HG02943 (cell line): Measurements from ENCODE around the gene CENPM.
"Not testable (repeated sequence)": the region's sequence is repeated elsewhere in the genome, so short reads cannot be mapped to it uniquely, and the experiment has no call there.

ENCODE experiments used
- ATAC-seq: cut with Tn5 transposase; IDR thresholded peaks from one replicate; pipeline ENCODE4 v1.9.1; 2021; ENCODE audit warnings: mild to moderate bottlenecking, low read depth, moderate library complexity; ENCODE audit not compliant: unreplicated experiment

The CENPM gene

DNA sequence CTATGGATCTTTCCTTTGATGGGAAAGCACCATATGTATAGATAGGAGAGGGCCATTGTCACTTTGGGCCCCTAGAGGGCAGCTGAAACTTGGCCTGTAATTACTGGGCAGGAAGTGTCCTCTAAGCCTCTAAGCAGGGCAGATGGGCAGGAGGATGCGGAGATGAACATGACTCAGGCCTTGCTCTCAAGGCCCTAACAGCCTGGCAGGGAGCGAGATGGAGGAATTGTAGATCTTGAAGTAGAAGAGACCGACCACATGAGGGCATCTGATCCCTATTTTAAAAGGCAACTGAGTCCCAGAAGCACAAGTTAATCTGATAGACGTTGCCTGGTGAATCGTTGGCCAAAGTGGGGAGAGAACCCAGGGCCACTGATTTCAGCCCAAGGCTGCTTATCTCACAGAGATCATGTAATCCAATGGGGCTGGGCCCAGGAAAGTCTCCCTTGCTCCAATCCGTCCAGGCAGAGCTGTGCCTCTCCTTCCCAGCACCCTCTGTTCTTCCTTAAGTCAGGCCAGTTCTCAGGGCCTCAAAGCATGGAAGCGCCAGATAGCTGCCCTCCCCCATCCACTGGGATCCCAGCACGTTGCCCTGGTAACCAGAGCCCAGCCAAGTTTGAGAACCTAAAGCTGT is 19.8 kb upstream of the CENPM start:
- no peak for ATAC-seq

DNA sequence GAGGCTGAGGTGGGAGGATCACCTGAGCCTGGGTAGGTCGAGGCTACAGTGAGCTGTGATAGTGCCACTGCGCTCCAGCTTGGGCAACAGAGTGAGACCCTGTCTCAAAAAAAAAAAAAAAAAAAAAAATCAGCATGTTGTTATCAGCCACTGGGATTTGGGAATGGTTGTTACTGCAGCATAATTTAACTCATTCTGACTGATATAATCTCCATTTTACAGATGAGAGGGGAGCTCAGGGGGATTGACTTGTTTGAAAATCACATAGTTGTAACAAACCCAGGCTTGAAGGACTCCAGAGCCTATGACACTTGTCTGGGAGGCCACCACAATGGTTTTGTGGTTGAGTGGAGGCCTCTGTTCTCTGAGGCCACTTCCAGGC is 19.3 kb upstream of the CENPM start:
- ATAC-seq: no peak

DNA sequence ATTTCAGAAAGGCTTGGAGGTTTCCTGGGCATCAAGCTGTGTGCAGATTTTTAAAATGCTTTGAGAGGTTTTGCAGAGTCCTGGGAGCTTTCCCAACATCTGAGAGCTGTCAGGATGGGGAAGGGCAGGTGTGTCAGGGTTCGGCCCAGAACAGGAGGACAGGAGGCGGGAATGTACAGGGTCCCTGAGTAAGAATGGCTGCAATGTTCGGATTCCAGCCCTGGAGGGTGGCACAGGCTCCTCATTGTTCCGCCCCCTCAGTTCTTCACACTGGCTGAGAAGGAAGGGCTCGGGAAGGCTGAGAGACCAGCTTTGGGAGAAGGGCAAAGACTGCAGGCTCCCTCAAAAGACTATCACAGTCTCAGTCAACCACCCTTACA is 17.1 kb upstream of the CENPM start:
- ATAC-seq: no peak

DNA sequence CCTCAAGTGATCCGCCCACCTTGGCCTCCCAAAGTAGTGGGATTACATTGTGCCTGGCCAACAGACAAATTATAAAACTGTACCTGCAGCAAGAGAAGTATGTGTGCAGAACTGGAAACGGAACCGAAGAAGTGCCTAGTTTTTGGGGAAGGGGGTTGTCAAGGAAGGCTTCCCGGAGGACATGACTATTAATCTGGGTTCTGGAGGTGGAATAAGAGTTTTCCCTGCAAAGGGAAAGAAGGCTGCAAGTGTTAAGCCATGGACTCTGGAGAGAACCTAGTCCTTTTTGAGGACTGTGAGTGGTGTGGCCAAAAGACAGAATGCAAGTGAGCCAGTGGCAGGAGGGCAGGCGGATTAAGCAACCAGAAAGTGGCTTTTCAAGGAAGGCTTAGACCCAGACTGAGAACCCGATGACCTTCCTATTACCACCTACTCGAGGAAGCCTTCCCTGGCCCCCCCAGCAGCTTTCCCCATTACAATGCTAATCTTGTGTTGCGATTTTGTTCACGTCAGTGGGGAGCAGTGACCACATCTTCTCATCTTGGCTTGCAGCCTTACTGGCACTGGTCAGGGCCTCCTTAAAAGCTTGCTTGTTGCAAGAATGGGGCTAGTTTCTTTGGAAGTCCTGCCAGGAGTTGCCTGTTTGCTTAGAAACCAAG is 16.6 kb upstream of the CENPM start:
- no peak for ATAC-seq

DNA sequence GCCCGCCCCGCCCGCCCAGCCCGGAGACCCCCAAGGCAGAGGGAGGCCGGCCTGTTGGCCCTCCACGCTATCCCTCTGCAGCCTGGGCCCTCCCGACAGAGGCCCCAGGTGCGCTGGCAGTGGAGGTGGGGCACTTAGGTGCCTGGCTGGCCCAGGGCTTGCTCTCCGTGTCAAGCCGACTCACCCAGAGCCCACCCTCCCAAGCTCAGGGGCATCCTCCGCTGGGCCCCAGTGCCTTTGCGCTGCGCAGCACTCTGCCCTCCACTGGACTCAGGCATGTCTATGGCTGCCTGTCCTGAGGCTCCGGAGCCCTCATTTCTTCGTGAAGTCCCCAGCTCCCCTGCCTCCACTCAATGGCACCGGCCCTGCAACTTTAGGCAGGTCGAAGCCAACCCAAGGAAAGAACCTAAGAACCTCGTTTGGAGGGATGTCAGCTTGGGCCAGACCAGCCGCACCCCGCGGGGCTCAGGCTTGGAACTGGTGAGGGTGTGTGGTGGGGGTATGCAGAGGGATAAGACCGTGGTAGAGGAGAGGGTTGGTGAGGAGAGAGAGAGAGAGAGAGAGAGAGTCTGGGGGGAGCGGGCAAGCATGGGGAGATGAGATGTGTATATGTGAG is 11.1 kb upstream of the CENPM start:
- no peak for ATAC-seq

DNA sequence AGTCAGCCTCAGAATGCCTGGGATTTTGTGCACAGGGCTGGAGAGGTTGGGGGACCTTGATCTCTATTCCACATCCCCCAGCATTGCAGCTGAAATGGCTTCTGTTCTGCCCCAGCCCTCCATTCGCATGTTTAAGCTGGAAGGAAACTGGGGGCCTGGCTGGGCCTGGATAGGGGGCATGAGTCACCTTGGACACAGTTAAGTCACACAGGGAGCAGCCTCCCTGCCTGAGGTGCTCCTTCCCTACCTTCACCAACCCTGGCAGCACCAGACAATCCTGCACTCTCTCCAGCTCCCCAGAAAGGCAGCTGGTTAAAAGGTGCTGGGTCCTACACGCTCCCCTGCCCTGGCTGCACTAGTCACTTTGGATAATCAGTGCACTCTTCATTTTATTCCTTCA is 5.8 kb upstream of the CENPM start:
- no peak for ATAC-seq

DNA sequence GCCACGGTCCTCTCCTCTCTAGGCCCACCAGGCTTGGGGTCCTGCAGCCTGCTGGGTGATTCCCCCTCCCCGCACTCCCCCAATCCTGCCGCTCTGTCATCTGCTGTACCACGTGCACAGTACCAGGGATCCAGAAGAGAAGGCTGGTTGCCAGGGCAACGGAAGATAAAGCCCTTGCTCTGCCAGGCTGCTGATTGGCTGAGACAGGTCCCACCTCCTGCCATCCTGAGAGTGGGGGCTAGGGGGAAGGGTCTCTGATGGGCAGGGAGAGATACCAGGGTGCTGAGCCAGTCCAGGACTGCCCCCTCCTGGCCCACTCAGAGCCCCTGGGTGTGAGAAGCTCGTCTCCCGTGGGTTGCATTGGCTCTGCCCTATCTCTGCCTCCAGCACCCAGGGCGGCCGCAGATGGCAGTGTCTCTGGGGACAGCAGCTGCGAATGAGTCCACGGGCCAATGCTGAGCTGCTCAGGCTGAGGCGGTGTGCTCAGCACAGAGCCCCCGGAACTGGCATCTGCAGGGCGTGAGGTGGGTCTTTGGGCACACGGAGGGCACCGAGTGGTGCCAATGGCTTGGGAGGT is 5.0 kb upstream of the CENPM start, which contains the start of gene SMIM45:
SMIM45 (plus strand) TSS at position 253 of the 577 bp plus-strand sequence.
- ATAC-seq: no peak

DNA sequence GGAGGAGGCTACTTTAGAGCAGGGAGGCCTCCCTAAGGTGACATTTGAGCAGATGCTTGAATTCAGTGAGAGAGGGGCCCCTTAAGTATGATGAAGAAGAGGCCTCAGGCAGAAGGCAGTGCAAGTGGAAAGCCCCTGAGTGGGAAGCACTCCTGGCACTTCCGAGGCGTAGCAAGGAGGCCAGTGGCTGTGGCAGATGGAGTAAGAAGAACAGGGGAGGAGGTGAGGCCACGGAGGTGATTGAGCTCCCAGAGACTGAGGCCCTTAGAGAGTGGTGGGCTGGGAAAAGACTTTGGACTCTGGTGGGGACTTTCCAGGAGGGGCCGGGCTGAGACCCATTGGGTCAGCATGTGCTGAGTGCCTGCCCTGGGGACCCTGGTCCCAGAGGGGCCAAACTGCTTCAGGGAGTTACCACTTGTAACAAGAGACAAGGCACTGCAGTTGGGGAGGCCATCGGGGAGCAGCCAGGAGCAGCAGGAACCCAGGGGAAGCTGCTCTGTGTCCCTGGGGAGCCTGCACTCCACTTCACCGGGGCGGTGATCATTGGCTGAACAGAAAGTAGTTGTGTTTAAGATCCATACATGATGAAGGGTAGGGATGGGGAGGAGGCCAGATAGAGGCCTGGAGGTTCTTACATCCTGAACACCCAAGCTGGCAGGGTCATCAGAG is 2.5 kb upstream of the CENPM start:
- ATAC-seq: no peak

DNA sequence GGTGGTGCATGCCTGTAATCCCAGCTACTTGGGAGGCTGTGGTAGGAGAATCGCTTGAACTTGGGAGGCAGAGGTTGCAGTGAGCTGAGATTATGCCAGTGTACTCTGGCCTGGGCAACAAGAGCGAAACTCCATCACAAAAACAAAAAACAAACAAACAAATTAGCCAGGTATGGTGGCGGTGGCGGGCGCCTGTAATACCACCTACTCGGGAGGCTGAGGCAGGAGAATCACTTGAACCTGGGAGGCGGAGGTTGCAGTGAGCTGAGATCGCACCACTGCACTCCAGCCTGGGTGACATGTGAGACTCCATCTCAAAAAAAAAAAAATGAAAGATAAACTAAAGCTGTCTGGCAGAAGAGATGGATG is 2.0 kb upstream of the CENPM start:
- ATAC-seq: not testable (repeated sequence)

DNA sequence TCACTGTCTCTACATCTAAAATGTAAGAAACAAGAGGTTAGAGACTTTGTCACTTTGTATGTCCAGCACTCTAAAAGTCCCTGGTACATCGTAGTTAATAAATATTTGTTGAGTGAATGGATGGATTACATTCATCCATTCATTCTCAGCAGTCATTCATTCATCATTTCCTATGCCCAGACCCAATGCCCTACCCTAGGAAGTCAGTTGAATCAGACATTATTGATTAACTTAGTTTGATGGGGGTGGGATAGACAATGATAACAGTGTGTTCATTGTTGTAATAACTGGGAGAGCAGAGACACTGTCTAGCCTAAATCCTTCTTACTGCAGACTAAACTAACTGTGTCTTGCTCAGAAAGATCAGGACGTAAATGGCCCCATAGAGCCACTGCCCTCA is 1.2 kb upstream of the CENPM start:
- ATAC-seq: no peak

DNA sequence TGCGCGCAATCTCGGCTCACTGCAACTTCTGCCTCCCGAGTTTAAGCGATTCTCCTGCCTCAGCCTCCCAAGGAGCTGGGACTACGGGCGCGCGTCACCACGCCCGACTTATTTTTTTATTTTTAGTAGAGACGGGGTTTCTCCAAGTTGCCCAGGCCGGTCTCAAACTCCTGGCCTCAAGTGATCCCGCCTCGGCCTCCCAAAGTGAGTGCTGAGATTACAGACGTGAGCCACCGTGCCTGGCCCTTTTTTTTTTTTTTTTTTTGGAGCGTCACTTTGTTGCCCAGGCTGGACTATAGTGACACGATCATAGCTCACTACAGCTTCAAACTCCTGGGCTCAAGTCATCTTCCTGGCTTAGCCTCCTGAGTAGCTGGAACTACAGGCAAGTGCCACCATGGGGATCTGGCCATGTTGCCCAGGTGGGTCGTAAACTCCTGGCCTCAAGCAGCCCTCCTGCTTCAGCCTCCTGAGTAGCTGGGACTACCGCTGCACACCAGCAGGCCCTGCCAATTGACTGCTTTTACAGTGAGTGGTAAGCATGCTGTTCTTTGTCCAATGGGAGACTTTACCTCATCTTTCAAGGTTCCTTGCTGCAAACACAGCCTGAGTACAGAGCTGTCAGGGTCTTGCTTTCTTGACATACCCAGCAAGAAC is 600 bp upstream of the CENPM start:
- ATAC-seq: no peak

DNA sequence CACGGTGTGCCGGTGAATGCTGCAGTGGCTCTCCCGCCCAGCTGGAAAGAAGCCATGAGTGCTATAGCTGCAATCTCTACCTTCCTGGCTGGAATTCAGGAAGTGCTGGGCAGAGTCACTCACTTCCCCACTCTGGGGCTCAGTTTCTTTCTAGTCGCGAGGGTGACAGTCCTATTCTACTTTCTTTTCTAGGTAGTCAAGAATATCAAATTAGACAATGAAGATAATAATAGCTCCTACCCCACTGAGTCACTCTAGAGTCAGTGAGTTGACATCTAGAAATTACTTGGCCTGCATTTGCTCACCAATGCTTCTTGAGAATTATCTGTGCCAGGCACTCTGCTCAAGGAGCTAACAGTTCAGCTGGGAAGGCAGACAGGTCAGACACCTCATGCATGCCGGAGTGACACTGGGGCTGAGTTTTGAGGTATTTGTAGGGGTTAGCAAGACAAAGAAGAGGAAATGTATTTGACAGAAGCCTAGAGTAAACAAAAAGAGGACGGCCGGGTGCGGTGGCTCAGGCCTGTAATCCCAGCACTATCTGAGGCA is 3.2 kb downstream of the CENPM start:
- ATAC-seq: no peak

DNA sequence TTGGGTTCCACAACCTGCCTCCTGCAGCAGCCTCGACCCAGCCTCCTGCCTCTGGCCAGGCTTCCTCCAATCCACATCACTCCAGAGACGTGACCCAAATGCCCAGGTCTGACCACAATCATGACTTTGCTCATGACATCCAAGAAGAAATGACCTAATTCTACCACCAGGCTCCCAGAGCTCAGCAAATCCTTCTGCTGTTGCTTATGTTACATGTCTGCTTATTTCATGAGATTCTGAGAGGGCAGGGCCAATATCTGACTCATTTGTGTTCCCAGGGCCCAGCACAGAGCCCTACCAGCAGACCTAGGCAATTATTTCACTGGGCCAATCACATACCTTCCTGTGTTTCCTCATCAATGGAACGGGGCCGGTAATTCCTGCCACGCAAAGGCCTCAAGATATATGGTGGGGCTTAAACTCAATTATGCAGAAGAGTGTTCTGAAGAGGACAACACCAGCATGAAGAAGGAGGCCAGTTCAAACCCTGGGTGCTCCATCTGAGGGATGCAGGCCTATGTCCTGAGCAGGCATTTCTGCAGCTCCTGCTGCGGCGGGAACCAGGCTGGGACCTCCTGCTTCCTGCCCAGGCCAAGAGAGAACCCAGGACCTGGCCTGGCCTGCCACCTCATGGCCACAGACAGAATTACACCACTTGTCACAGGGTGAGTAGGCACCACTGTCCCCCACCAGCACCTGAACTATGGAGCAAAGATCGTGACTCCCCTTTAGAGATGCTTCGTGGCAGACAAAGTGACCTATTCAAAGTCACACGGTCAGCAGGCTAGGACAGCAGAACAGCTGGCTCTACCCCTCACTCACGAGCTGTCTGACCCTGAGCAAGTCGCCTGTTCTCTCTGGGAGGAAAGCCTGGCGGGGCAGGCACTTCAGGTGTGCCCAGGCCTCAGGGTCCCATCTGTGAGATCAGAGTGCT is 5.9 kb downstream of the CENPM start:
- ATAC-seq: no peak

DNA sequence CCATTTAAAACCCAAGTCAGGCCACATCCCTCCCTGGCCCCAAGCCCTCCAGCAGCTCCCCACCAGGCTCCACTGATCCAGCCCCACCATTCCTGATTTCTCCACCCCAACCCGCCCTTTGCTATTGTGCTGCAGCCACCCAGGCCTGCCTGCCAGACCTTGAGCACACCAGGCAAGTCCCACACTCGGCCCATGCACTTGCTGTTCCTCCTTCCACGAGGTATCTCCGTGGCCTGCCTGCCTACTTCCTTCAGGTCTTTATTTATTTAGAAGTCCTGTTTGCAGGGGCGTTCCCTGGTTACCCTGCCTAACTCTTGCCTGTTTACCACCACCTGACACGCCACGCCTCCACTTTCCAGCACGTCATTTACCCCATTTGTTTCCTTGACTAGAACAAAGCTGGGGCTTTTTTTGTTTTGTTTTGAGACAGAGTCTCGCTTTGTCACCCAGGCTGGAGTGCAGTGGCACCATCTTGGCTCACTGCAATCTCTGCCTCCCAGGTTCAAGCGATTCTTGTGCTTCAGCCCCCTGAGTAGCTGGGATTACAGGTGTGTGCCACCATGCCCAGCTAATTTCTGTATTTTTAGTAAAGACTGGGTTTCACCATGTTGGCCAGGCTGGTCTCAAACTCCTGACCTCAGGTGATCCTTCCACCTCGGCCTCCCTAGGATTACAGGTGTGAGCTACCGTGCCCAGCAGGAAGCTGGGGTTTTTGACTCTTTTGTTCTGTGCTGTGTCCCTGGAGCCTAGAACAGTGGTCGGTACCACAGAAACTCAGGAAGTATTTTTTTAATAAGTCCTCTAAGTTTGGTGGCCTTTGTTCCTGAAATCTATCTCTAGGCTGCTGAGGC is 6.7 kb downstream of the CENPM start:
- ATAC-seq: peak; percentile 43

DNA sequence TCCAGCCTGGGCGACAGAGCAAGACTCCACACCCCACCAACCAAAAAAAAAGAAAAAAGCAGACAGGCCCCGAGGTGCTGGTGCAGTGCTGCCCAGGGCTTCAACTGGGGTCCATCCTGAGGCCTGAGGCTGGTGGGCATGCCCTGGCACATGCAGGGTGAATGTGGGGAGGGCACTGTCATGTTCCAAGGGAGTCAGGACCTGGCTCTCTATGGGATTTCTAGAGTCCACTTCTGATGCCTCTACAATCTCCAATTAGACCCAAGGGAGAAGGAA is 10.1 kb downstream of the CENPM start:
- ATAC-seq: no peak

DNA sequence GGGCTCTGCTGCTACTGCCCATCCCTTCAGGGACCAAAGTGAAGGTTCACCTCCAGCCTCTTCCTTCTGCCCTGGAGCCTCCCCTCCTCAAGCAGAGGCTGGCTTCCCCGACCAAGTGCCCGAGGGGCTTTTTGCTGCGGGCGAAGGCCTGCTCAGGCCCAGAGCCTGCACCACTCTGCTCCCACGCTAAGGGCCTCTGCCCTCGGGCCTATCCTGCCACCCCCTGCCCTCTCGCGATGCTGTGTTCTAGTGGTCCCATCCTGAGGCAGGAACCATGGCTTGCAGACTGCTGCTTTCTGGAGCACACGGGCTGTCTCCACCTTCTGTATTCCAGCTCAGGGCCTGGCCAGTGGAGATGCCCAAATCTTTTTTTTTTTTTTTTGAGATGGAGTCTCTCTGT is 11.4 kb downstream of the CENPM start:
- no peak for ATAC-seq

DNA sequence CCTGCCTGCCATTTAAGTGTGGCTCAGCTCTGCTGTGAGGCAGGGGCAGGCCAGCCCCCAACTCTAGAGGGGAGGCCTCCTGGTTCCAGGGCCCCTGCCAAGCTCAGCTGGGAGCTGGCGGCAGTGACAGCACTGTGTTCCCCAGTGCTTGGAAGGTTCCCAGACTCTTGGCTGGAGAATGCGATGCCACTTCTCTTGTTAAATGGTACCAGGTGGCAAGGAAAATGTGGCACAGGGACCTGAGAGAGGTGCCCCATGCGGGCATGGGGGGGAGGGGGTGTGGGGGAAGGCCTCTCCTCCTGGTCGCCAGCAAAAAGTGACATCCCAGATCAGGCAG is 12.0 kb downstream of the CENPM start:
- ATAC-seq: no peak

DNA sequence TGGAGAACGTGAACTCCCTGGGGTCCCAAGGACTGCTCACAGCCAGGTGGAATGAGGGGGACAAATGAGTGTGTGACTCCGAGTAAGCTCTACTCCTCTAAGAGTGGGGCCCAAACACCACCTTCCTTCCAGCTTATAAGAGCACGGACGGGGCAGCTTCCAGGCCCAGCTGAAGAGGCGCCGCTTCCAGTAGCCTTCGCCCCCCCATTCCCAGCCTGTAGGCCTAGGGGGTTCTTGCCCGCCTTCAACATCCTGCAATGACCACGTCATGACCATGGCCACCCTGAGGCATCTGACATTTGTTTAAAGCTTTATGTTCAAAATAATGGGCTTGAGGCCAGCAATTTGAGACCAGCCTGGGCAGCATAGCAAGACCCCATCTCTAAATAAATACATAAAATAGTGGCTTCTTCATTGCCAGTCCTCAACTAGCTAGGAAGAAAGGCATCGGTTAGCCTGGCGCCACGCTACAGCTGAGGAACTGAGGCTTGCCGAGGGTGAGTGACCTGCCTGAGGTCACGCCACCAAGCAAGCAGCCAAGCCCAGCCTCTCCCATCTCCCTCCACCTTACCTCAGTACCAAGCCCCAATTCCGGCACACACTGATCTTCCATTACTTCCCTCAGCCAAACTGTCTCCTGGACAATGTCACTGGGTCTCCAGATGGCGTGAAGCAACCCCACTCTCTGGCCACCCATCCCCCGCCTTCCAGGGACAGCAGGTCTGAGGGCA is 12.5 kb downstream of the CENPM start:
- no peak for ATAC-seq
